Measurements from ENCODE around the gene EARS2.

The EARS2 gene

DNA sequence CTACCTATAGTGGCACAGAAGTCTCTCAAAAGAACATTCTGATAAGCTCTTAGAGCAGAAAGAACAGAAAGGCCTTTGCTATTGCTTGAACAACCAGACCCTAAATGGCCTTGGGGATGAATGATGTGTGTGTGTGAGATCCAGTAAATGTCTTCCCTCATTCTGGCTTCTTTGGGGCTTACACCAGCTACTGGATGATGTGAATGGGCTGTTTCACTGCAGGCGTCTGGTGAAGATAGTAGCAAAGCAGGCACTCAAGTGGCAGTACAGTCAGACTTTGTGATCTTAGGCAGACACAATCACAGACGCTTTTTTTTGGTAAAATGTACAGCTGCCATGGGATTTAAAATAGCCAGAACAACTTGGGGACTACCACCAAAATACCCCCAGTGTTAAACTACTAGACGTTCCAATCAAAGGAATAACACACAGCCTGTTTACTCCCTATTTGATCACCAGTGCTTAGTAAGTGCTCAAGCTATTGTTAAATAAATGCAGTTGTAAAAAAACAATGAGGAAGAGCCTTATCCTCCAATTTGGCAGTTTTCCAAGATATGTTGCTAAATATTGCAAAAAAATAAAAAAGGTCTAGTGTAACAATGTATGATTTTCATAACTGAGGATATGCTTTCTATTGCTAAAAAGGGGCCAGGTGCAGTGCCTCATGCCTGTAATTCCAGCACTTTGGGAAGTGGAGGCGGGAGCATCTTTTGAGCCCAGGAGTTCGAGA is 21.1 kb upstream of the EARS2 start:
- FAIRE-seq (no peak), DNase-seq (ENCODE audit: insufficient read length, low spot score) (no peak)
- TF ChIP-seq POLR2A (IDR thresholded peaks at IDR 0.05; ENCODE audit: low read depth, low read length): no peak

DNA sequence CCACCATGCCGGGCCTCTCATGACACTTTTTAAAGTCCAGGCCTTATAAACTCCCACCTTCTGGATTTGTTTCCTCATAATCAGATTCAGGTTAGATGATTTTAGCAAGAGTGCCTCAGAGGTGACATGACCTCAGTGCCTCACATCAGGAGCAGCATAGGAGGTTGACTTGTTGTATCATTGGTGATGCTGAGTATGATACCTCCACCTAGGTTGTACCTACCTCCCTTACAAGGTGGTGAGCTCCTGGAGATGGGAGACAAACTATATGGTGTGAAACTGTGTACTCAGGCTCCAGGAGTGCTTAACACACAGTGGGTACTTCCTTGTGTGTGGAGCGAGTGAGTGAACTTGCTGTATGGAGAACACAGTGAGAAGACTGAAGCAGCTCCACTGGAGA is 20.3 kb upstream of the EARS2 start:
- no peak for FAIRE-seq
- TF ChIP-seq POLR2A (IDR thresholded peaks at IDR 0.05; ENCODE audit: low read depth, low read length): no peak
- DNase-seq (ENCODE audit: insufficient read length, low spot score): no peak

DNA sequence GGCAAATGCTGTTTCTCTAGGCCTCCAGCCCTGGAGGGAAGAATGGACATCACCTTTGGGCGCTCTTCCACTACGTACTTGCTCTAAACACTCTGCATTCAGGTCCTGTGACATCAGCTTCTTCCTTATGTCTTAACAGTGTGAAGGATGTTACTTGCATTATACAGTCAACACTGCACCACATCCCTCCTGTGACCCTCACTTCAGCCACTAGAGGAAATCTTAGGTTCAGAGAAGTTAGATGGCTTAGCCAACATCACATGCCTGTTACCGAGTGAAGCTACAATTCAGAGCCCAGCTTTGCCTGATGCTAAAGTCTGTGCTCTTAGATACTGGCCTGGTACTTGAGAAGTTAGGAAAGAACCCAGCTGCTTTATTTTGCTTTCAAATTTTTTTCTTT is 18.7 kb upstream of the EARS2 start:
- no peak for TF ChIP-seq POLR2A (IDR thresholded peaks at IDR 0.05; ENCODE audit: low read depth, low read length)
- FAIRE-seq: no peak

DNA sequence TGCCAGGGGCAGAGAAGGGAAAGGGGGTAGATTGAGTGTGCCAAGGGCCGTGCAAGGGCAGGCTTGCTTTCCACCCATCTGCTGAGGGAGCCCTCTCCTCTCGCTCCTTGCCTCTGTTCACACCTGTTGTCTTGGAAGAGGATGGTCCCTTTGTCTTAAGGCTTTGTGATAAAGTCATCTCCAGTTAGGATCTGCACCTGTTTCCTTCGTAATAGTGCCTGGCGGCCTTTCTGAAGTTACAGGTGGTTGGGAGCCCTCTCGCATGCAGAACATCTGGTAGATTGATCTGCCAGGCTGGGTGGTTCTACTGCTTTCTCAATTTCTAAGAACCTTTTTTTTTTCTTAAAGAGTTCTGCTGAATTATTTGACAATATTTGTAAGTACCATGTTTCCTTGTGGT is 16.7 kb upstream of the EARS2 start:
- no peak for TF ChIP-seq POLR2A (IDR thresholded peaks at IDR 0.05; ENCODE audit: low read depth, low read length)
- DNase-seq (ENCODE audit: insufficient read length, low spot score) (no peak), FAIRE-seq (no peak)

More for the DNA sequence above, 18.7 kb upstream of the EARS2 start:
- no peak for DNase-seq (ENCODE audit: insufficient read length, low spot score)

DNA sequence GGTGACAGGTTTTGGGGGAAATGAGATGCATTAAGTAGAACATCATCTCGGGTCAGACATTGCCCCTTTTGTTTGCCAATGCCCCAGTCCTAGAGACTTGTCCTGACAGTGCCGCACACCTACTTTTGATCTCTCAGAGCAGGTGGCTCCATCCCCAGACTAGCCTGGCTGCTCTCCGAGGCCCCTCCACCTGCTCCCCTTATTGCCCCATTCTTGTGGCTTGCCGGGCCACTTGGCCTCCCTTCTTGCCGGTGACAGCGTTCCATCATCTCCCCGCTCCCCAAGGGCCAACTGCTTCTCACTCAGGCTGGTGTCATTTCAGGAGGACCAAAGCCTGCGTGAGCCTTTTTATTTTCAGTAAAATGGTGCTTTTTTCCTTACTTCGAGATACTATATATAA is 15.2 kb upstream of the EARS2 start:
- no peak for TF ChIP-seq POLR2A (IDR thresholded peaks at IDR 0.05; ENCODE audit: low read depth, low read length)
- DNase-seq (ENCODE audit: insufficient read length, low spot score) (no peak), FAIRE-seq (no peak)

DNA sequence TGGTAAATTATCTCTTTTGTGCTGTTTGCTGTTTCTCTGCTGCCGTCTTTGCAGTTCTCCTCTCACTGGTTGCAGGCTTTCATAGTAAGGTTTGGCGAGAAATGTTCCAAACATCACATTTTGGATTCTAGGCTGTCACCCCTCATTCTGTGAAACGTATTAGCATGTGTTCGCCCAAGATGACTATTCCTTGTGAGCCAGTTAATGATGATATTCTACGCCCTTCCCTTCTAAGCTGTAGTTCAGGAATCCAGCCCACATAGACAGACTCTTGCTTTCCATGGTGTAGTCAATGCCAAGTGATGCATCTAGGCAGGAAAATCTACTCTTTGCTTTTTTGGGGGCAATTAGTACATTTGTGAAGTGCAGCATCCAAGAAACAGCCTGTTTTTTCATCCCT is 14.7 kb upstream of the EARS2 start:
- no peak for DNase-seq (ENCODE audit: insufficient read length, low spot score)
- no peak for FAIRE-seq
- no peak for TF ChIP-seq POLR2A (IDR thresholded peaks at IDR 0.05; ENCODE audit: low read depth, low read length)

DNA sequence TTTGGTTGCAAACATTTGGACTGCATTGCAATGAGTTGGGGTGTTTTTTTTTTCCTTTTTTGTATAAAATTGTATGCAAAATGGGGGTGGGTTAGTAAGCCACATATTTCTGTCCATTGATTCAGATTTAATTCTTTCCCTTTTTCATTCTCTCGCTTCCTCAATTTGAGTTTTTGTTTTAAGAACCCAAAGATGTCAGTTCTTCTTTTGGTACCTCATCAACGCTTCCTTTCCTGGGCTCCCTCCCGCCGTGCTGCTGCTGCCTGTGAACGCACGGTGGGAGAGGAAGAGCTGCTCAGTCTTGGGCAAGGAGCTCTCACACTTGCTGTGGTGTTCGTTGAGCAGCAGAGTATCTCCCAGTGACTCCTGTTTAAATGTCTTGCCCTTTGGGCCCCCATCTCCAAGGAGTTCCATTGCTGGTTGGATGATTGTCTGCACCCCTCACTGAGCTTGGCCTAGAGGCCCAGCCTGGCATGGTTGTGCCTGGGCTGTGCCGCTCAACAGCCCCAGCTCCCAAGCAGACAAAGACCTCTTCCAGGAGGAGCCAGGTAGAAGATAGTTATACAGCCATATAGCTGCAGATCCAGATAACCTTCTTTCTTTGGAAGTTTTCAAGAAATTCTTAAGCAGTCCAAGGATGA is 14.0 kb upstream of the EARS2 start:
- FAIRE-seq (no peak), DNase-seq (ENCODE audit: insufficient read length, low spot score) (no peak)
- TF ChIP-seq POLR2A (IDR thresholded peaks at IDR 0.05; ENCODE audit: low read depth, low read length): no peak

DNA sequence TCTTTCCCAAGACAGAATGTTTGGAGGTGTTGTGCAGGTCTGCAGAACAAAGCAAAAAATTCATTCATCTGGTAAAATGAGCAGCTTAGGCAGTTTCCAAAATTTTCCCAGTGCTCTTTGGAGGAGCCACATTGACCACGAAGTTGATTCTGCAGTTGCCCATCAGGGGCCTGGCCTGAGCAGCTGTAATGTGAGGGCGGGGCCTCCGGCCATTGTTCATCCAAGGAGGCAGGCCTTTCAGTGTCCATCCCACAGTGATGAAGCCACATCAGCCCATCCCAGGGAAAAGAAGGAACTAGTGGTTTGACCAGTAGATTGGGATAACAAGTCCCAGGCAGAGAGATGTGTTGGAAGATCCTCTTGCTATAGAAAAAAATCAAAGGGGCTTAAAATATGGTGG is 10.5 kb upstream of the EARS2 start:
- DNase-seq (ENCODE audit: insufficient read length, low spot score) (no peak), FAIRE-seq (no peak)
- TF ChIP-seq POLR2A (IDR thresholded peaks at IDR 0.05; ENCODE audit: low read depth, low read length): no peak

DNA sequence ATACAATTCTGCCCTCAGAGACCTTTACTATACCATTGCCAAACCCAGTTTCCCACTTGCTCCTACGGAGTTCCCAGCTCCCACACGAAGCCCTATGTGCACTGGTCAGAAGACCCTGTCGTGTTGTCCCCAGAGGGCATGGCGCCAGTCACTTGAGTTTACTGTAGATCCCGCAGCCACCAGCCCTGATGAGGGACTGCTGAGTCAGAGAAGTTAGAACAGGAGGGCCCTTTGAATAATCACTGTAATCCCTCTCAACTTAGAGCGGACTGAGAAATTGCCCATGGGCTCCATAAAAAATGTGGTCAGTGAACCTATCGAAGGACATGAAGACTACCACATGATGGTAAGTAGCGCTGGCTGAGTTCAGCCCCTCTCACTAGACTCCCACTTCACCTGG is 9.6 kb upstream of the EARS2 start:
- TF ChIP-seq POLR2A (IDR thresholded peaks at IDR 0.05; ENCODE audit: low read depth, low read length): no peak
- no peak for FAIRE-seq
- DNase-seq (ENCODE audit: insufficient read length, low spot score): no peak

DNA sequence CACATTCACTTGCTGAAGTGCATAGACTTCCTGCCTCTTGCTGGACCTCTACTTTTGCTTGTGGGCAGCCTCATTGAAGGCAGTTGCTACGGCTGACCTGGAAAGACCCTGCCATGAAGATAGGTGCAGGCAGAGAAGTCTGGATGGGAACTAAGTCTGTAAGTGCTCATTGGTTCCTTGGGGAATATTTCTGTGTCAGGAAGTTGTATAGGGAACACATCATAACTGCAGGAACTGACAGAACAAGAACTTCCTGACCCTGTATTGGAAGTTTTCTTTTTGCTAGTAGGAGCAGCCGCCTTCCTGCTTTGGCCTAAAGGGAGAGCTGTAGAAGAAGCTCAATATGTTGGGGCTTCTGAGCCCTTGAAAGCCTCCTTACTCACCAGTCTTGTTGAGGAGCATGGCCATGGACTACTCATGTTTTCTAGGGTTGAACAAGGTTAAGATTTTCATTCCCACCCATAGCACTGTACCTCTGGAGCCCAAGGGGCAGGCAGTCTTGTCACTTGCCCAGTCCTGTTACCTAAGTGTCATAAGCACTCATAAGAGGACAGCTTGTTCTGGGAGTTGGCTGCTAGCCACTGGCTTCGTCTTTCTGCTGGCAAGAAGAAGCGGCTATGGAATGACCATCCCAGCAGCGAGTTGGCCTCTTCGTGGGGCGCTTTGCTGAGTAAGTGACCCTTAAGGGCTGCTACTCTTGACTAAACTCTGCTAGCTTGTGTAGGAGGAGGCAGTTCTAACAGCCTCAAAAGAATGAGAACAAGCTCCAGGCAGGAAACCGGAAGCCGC is 7.6 kb upstream of the EARS2 start:
- TF ChIP-seq POLR2A (IDR thresholded peaks at IDR 0.05; ENCODE audit: low read depth, low read length): no peak
- FAIRE-seq: no peak
- DNase-seq (ENCODE audit: insufficient read length, low spot score): no peak

DNA sequence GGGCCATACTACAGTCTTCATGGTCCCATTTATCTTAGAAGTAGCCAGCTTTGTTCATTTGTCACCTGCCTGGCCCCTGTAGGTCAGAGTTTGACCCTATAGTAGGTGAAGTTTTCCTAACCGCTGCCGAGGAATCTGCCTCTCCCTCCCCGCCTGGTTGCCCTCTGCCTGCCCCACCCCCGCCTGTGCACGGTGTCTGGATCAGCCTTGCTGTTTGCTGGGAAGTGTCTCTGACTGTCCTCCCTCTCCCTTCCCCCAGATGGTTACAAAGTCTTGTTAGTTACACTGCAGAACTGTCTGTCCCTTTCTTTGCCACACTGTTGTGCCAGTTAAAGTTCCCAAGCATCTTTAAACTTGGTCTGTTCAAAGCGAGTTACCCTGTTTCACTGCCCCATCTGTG is 6.0 kb upstream of the EARS2 start:
- no peak for TF ChIP-seq POLR2A (IDR thresholded peaks at IDR 0.05; ENCODE audit: low read depth, low read length)

DNA sequence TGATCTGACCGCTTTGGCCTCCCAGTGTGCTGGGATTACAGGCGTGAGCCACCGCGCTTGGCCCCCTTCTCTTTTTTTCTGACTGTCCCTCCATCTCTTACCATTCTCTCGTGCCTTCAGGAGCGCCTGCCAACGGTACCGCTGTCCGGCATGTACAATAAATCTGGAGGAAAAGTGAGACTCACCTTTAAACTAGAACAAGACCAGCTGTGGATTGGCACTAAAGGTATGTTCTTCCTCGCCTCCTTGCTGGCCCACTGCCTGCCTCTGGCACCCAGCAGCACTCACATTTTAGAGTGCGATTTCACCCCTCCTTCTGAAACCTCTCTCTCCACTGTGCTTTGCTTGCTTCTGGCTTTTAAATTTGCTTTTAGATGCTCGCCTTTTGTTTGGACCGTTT is 5.4 kb upstream of the EARS2 start:
- FAIRE-seq (no peak), DNase-seq (ENCODE audit: insufficient read length, low spot score) (no peak)

More for the DNA sequence above, 6.0 kb upstream of the EARS2 start:
- FAIRE-seq (no peak), DNase-seq (ENCODE audit: insufficient read length, low spot score) (no peak)

DNA sequence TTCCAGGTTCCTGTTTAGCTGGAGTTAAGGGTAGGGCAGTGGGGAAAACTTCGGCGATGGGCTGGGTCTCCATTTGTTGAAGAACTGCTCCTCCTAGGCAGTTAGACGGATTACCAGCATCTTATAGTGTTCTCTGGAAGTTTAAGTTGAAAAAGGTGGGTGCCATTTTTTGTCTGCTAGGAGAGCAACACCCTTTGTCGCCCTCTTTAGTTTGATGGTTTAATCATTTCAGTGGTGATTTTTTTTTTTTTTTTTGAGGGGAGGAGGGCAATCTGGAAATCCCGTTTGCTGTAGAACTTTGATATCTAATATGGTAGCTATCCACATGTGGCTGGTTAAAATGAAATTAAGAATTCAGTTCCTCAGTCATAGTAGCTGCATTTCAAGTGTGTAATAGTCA is 4.4 kb upstream of the EARS2 start:
- DNase-seq (ENCODE audit: insufficient read length, low spot score) (no peak), FAIRE-seq (no peak)

More for the DNA sequence above, 5.4 kb upstream of the EARS2 start:
- no peak for TF ChIP-seq POLR2A (IDR thresholded peaks at IDR 0.05; ENCODE audit: low read depth, low read length)

More for the DNA sequence above, 4.4 kb upstream of the EARS2 start:
- TF ChIP-seq POLR2A (IDR thresholded peaks at IDR 0.05; ENCODE audit: low read depth, low read length): no peak

All from H54 (cell line).